SU-DHL-6 (cell line): ENCODE data around the gene RHCG.

Source experiments
- H2AFZ ChIP-seq: fragments of 200-600 bp; sonication (generic); 2 replicates; pipeline ENCODE4 v1.6.1; 2014; ENCODE audit warnings: low read depth, mild to moderate bottlenecking, moderate library complexity, mixed read lengths, antibody characterized with exemption, low read length; ENCODE audit not compliant: severe bottlenecking
- H3F3A ChIP-seq: fragments of 200-600 bp; shearing (Covaris generic); 2 replicates; pipeline ENCODE4 v1.6.0; 2016; ENCODE audit warnings: antibody characterized with exemption, mild to moderate bottlenecking; ENCODE audit not compliant: insufficient read depth
- H3K27ac ChIP-seq: fragments of 200-600 bp; sonication (generic); 2 replicates; pipeline ENCODE4 v1.5.1; 2016; ENCODE audit warnings: low read depth, mild to moderate bottlenecking, low read length, moderate library complexity, mixed read lengths
- H3K27me3 ChIP-seq: fragments of 200-600 bp; sonication (generic), shearing (Covaris generic); 2 replicates; pipeline ENCODE4 v1.6.0; 2014; ENCODE audit warnings: mild to moderate bottlenecking, low read length
- H3K36me3 ChIP-seq: fragments of 200-600 bp; sonication (generic); 2 replicates; pipeline ENCODE4 v1.6.1; 2014; ENCODE audit warnings: mild to moderate bottlenecking, low read length, mixed read lengths
- H3K4me2 ChIP-seq: fragments of 300-600, 200-600 bp; shearing (Covaris generic), sonication (generic); 2 replicates; pipeline ENCODE4 v1.6.0; 2014; ENCODE audit warnings: low read length, low read depth, mild to moderate bottlenecking; ENCODE audit not compliant: poor library complexity, severe bottlenecking
- H3K4me3 ChIP-seq: fragments of 200-600 bp; sonication (generic); 2 replicates; pipeline ENCODE4 v1.5.1; 2014; ENCODE audit warnings: antibody characterized with exemption, low read length, mild to moderate bottlenecking, mixed read lengths; ENCODE audit not compliant: insufficient read depth, poor library complexity, severe bottlenecking
- H3K79me2 ChIP-seq: fragments of 200-600 bp; sonication (generic); 2 replicates; pipeline ENCODE4 v1.6.1; 2014; ENCODE audit warnings: mild to moderate bottlenecking, low read length, moderate library complexity; ENCODE audit not compliant: insufficient read depth
- H3K9ac ChIP-seq: fragments of 200-600 bp; sonication (generic); 2 replicates; pipeline ENCODE4 v1.7.0; 2014; ENCODE audit warnings: mild to moderate bottlenecking, low read length
- H3K9me2 ChIP-seq: fragments of 200-600 bp; sonication (generic); replicated peaks from 2 replicates; pipeline ENCODE4 v1.6.1; 2014; ENCODE audit warnings: low read length; ENCODE audit not compliant: insufficient read depth
- H3K9me3 ChIP-seq: fragments of 200-600 bp; sonication (generic); 2 replicates; pipeline ENCODE4 v1.6.1; 2014; ENCODE audit warnings: low read length, mixed read lengths; ENCODE audit not compliant: insufficient read depth
- H4K20me1 ChIP-seq: fragments of 200-600 bp; sonication (generic); 2 replicates; pipeline ENCODE4 v1.6.1; 2014; ENCODE audit warnings: low read depth, mild to moderate bottlenecking, antibody characterized with exemption, low read length, moderate library complexity, mixed read lengths
- CTCF ChIP-seq: fragments of 200-600 bp; sonication (generic); IDR thresholded peaks from one replicate; pipeline ENCODE4 v1.5.1; 2017; ENCODE audit warnings: antibody characterized with exemption, mild to moderate bottlenecking, low read length, moderate library complexity; ENCODE audit not compliant: insufficient read depth, poor library complexity, severe bottlenecking
- EZH2phosphoT487 ChIP-seq: fragments of 200-600 bp; sonication (generic), shearing (Covaris generic); conservative IDR thresholded peaks from 2 replicates; pipeline ENCODE4 v1.6.1; 2018; ENCODE audit warnings: mild to moderate bottlenecking, antibody characterized with exemption, low read length, moderate library complexity, mixed read lengths

The RHCG gene

DNA sequence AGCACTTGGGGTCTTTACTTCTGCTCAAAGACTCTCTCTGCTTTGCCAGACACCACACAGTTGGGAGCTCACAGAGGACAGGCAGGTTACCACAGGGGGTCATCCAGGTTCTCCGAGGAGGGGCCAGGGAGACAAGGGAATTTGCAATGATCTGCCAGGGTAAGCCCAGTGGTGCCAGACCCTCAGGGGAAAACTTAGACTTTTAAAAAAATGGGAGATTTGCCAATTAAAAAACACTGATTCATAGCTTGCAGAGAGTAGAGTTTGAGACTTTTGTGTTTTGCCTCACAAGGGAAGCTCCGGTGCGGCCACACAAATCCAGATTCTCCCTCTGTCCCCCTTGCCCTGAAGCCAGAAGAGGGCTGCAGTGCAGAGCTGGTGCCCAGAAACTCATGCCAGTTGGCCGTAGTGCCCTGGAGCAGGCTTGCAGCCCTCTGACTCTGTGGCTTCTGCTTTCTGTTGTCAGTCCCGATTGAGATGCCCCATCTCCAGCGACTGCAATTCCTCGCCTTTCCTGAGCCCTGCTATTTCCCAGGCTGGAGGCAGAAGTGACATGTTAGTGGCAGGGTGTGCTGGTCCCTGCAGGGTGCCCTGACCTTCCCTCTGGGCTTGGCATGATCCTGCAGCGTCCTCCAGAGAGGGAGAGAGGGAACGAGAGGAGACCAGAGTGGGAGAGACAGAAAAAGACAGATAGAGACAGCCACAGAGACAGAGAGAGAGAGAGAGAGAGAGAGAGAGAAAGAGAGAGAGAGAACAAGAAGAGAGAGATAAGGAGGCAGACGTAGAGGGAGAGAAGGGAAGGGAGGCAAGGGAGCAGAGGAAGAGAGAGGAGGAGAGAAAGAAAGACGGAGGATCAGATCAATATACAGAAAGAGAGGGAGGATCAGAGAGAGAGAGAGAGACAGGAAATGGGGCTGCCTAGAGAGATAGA, 46.0 kb downstream of the RHCG start:
- Histone ChIP-seq H2AFZ (no peak overlapping the region), H4K20me1 (no peaks in the 10 kb centered on the region), H3K79me2 (no peaks in the 10 kb centered on the region), H3K9me2 (no peaks in the 10 kb centered on the region), H3K27ac (no peak overlapping the region), H3K9me3 (no peaks in the 10 kb centered on the region), H3K9ac (no peak overlapping the region), H3K27me3 (no peaks in the 10 kb centered on the region), H3K4me3 (no peak overlapping the region), H3K4me2 (no peak overlapping the region), H3F3A (no peaks in the 10 kb centered on the region), H3K36me3 (no peaks in the 10 kb centered on the region)
- TF ChIP-seq CTCF (no peak), EZH2phosphoT487 (no peak)

DNA sequence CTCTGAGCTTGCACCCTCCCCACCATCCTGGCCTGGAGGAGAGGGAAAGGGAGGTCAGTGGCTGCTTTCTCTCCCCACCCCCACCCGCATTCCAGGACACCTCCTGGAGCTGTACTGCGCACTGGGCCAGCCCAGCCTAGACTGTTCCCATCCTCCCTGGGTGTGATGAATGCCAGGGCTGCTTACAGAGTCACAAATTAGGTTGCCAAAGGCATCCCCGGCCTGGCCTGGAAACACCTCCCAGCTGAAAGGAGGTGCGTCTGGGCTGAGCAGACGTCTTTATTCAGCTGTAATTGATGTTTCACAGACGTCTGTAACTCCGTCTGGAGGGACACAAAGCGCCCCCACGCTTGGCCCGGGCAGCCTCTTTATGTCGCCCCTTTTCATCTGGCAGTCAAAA, 47.6 kb downstream of the RHCG start:
- Histone ChIP-seq H3K4me2 (no peak overlapping the region), H3K27me3 (no peaks in the 10 kb centered on the region), H3K9me3 (no peaks in the 10 kb centered on the region), H3K36me3 (no peaks in the 10 kb centered on the region), H3K27ac (no peak overlapping the region), H3F3A (no peaks in the 10 kb centered on the region), H3K9me2 (no peaks in the 10 kb centered on the region), H2AFZ (no peak overlapping the region), H3K9ac (no peak overlapping the region), H3K79me2 (no peaks in the 10 kb centered on the region), H4K20me1 (no peaks in the 10 kb centered on the region), H3K4me3 (no peak overlapping the region)
- TF ChIP-seq CTCF: no peak
- TF ChIP-seq EZH2phosphoT487: no peak

- no peak for TF ChIP-seq EZH2phosphoT487
- H3K27ac ChIP-seq: no peak overlapping the region
- H3K36me3 ChIP-seq: no peaks in the 10 kb centered on the region
- no peaks in the 10 kb centered on the region for H3K79me2 ChIP-seq
- no peak overlapping the region for H3K4me2 ChIP-seq
- no peak overlapping the region for H2AFZ ChIP-seq
- no peak overlapping the region for H3K9ac ChIP-seq
- no peaks in the 10 kb centered on the region for H4K20me1 ChIP-seq
- no peaks in the 10 kb centered on the region for H3K9me2 ChIP-seq
- no peaks in the 10 kb centered on the region for H3K9me3 ChIP-seq
- H3K4me3 ChIP-seq: no peak overlapping the region
- H3K27me3 ChIP-seq: no peaks in the 10 kb centered on the region
- no peaks in the 10 kb centered on the region for H3F3A ChIP-seq
Measured at GRCh38 chr15:89447676-89448075, 48.7 kb downstream of the RHCG start.

DNA sequence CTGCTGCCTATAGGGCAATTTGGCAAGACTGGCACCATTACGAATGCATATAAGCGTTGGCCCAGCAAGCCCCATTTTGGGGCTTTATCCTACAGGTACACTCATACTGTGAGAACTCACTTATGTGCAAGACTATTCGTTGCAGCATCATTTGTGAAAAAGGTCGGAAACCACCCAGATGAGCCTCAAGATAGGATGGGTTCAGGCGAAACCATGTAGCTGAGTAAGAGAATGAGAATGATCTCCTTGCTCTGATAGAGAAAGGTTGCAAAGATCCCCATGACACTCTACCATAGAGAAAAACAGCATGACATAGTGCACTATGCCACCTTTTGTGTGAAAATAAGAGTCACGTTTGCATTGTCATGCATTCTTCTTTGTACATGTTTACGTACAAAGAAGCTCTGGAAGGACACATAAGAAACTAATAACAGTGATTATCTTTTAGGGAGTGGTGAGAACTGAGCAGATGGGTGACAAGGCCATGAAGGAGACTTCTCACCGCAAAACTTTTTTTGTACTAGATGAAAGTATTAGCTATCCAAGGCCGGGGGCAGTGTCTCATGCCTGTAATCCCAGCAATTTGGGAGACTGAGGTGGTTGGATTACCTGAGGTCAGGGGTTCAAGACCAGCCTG, 50.0 kb downstream of the RHCG start:
- Histone ChIP-seq H3K9me3 (no peaks in the 10 kb centered on the region), H2AFZ (no peak overlapping the region), H3K27ac (no peak overlapping the region), H3K4me2 (no peak overlapping the region), H3K9me2 (no peaks in the 10 kb centered on the region), H4K20me1 (no peaks in the 10 kb centered on the region), H3K4me3 (no peak overlapping the region), H3F3A (no peaks in the 10 kb centered on the region), H3K79me2 (no peaks in the 10 kb centered on the region), H3K27me3 (no peaks in the 10 kb centered on the region), H3K9ac (no peak overlapping the region), H3K36me3 (no peaks in the 10 kb centered on the region)
- no peak for TF ChIP-seq EZH2phosphoT487
- no peak for TF ChIP-seq CTCF
